Choroid plexus epithelial cell (primary cell): ENCODE data around the gene THOP1.

ENCODE experiments used
- DNase-seq: peaks from one replicate; pipeline ENCODE4 v3.0.0-alpha.2; 2010; ENCODE audit warnings: low read depth
- H3K4me3 ChIP-seq: 2 replicates; pipeline ENCODE4 v1.5.1; 2011; ENCODE audit warnings: low read depth, mild to moderate bottlenecking, control low read depth, low read length, moderate library complexity
- CTCF ChIP-seq: conservative IDR thresholded peaks from 2 replicates; pipeline ENCODE4 v1.5.1; 2011; ENCODE audit warnings: low read depth, mild to moderate bottlenecking, control low read depth, inconsistent platforms, low read length, moderate library complexity

The THOP1 gene

GRCh38 chr19:2840794-2841791 is 55.8 kb downstream of the THOP1 start, which contains the start of gene ZNF555:
Gene ZNF555, plus strand, starts transcription at chr19:2841475. Its CDS starts 98 bp downstream, at chr19:2841573.
- peak; percentile 99 for DNase-seq
- peak within 1 kb of the TSS; percentile 97 for H3K4me3 ChIP-seq
- peak; percentile 4 for TF ChIP-seq CTCF

GRCh38 chr19:2841855-2842574 is 56.7 kb downstream of the THOP1 start:
- peak overlapping the region; percentile 97 for H3K4me3 ChIP-seq
- DNase-seq: no peak
- TF ChIP-seq CTCF: no peak

- no peak for TF ChIP-seq CTCF
- no peak for DNase-seq
- no peak overlapping the region for H3K4me3 ChIP-seq
Observed at GRCh38 chr19:2845107-2845506, 59.8 kb downstream of the THOP1 start.

GRCh38 chr19:2846180-2846894 is 61.0 kb downstream of the THOP1 start:
- no peak overlapping the region for H3K4me3 ChIP-seq
- no peak for TF ChIP-seq CTCF
- DNase-seq: no peak

- no peak for TF ChIP-seq CTCF
- DNase-seq: no peak
- no peak overlapping the region for H3K4me3 ChIP-seq
Observed at GRCh38 chr19:2847507-2847906, 62.2 kb downstream of the THOP1 start.

GRCh38 chr19:2848616-2849015 is 63.3 kb downstream of the THOP1 start:
- no peak for DNase-seq
- H3K4me3 ChIP-seq: no peak overlapping the region
- TF ChIP-seq CTCF: no peak
